HG03432 (cell line): ENCODE measurements around the gene PITPNC1.
"Not testable (repeated sequence)": the region's sequence is repeated elsewhere in the genome, so short reads cannot be mapped to it uniquely, and the experiment has no call there.

ENCODE experiments used
- ATAC-seq: cut with Tn5 transposase; IDR thresholded peaks from one replicate; pipeline ENCODE4 v1.9.1; 2021; ENCODE audit warnings: mild to moderate bottlenecking, moderate library complexity; ENCODE audit not compliant: unreplicated experiment

The PITPNC1 gene

DNA sequence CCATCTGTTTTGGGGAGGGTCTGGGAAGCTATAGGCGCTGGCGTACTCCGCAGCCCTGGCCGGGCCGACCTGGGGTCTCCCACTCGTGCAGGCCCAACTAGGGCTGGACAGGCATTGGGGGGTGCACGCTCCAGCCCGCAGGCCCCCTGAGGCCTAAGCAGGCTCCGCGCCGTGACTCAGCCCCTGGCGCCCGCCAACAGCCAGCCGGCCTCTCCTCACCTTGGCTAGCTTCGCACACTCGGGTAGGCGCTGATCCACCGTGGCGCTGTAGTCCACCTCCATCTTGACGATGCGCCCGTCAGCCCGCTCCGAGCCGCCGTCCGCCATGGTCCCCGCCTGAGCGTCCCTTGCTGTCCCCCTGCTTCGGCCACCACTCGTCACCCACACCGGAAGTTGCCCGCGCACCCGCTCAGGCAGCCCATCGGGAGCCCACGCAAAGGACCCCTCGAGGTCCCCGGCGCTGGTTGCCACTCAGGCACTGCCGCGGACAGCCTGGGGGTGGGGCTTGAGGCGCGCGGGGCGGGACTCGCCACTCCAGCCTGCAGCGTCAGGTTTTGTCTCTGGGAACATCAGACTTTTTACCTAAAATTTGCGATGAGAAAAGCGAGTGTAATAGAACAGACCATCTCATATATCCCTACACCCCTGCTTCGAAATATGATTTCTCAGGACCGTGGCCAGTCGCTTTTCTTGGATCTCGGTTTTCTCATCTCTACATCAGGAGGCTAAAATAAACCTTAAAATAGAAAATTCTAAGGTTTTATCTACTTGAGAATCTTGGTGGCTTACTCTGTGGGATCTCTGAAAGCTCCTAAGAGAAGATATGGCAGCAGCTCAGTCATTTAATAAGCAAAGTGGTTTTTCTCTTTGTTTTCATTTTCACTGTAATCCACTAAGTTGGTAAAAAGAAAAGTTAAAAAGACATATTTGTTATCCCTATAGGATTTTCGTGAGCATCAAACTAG lies 10.6 kb upstream of the PITPNC1 start, which contains the start of gene PSMD12:
PSMD12 (minus strand) TSS at position 385 of the 965 bp plus-strand sequence; CDS start at position 327, 58 bp downstream.
- peak; percentile 92 for ATAC-seq

DNA sequence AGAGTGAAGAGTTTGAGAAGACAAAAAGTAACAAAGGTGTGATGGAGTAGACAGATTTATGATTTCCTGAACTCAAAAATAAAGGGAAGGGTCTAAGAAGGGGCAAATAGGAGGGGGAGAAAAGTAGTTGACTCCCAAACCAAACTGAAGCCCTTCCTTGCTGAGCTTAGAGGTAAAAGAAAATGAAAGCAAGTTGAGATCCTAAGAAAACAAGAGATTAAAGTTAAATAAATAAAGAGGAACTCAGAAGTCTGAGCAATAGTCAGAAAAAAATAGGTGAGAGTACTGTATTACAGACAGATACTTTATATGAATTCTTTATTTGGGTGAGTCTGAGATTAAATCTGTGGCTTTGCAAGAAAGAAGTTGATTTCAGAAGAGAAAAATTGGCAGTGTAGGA lies 7.4 kb upstream of the PITPNC1 start:
- no peak for ATAC-seq

DNA sequence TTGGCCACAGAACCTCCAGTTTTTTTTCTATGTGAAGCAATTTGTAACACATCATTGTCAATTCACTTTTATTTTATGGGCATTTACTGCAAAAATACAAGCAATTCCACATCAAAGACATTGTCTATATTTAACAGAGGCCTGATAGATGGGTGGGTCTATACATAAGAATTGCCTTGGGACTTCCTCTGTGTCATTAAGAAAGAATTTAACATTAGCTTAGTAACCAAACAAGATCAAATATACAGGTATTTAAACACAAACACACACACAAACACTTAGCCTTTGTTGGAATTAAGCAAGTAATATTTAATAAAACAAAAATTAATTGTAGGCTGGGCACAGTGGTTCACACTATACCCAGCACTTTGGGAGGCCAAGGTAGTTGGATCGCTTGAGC lies 4.3 kb upstream of the PITPNC1 start:
- ATAC-seq, result no peak

DNA sequence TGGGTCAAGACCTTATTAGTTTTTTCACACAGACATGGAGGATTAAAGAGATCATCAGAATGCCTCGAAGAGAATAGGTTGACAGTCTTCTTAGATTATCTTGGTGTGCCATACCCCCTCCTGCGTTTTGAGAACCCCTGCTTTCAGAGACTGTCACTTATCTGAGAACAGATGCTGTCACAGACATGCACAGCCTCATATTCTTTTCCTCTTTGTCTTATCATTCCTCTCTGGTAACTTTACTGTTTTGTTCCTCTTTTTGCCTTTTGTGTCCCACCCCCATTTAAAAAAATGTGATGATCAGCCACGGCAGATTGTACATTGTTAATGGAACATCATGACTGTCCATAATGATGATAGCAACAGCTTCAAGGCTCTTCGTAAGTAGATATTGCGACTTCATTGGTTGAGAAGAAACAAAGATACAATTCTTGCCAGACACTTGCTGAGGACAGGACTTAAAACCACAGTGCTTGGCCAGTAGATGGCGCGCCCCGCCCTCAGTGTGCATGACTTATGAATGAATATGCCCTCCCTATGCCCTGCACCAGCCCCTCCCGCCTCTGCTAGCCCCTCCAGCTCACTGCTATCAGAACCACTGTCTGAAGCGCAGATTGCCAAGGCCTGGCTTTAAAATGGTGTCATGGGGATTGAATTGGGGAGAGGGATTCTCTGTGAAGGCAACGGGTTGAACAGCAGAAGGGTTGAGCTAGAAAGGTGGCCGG lies 2.6 kb upstream of the PITPNC1 start:
- ATAC-seq, result peak; percentile 35

DNA sequence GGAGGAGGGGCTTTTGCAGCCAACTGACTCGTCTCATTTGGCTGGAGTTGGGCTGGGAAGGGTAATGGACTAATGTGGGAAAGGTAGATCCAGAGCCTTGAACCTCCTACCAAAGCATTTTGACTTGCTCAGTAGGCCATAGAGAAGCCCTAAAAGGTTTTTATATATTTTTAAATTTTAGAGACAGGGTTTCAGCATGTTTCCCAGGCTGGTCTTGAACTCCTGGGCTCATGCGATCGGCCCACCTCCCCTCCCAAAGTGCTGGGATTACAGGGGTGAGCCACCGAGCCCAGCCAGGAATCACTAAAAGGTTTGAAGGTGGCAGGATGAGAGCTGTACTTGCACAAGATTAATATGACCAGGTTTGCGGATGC lies 2.0 kb upstream of the PITPNC1 start:
- no peak for ATAC-seq

DNA sequence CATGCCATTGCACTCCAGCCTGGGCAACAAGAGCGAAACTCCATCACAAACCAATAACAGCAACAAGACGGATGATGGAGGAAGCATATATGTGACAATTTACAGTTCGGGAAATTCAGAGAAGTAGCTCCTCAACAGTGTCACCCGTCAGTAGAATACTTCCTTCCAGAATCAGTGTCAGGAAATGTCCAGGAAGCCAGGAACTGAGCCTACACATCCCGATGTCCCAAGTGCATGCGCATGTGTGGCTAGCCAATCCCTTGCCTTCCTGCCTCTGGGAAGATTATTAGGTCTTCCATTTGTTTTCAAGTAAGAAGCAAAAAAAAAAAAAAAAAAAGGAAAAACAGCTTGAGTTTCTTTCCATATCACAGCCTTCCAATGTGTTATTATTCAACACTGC lies 1.4 kb upstream of the PITPNC1 start:
- ATAC-seq, result no peak

DNA sequence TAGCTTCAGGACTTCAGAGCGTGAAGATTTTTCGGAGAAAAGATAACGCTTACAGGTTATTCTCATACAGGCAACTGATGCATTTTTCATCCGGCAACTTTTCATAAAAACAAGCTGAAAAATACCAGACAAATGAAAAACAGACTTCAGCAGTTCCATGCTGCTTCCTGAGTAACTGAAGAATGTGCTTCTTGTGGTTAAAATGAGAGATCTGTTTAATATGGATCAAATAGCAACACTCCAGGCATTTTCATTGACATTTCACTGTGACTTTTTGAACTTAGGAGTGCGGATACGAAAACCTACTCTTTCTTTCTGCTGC lies 705 bp upstream of the PITPNC1 start:
- no peak for ATAC-seq

DNA sequence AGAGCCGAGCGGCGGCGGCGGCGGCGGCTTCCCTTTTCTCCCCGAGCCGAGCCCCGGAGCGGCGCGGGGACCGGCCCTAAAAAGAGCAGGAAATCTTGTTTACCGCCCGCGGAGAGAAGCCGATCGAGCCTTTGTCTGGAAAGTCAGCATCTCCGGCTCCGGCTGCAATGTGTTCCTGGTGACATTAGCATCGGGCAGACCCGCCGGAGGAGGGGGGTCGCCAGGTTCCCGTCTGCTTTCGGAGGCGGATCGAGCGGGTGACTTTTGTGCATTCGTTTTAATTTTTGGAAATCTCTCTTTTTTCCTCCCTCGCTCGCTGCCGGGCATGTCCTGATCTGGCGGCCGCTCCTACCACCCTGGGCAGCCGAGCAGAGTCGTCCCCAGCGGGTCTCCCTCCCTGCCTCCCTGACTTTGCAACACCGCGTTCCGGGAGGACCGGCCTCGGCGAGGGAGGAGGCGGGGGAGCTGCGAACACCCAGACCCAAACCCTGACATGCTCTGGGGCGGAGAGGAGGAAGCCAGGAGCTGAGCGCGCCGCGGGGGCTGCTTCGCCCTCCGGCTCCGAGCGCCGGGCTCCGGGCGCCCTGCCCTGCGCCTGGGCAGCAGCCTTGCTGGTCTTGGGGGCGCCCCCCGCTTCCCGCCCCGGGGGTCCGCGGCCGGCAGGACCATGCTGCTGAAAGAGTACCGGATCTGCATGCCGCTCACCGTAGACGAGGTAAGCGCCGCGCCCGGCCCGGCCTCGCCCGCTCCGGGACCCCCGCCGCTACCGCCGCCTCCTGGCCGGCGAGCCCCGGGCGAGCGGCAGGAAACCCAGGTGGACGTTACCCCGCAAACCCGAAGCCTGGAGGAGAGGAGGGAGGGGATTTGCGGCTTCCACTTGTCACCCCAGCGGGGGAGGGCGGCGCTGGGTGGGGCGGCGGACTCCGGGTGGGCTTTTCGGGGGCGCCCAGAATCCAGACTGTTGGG lies 690 bp downstream of the PITPNC1 start:
- ATAC-seq, result peak; percentile 21

DNA sequence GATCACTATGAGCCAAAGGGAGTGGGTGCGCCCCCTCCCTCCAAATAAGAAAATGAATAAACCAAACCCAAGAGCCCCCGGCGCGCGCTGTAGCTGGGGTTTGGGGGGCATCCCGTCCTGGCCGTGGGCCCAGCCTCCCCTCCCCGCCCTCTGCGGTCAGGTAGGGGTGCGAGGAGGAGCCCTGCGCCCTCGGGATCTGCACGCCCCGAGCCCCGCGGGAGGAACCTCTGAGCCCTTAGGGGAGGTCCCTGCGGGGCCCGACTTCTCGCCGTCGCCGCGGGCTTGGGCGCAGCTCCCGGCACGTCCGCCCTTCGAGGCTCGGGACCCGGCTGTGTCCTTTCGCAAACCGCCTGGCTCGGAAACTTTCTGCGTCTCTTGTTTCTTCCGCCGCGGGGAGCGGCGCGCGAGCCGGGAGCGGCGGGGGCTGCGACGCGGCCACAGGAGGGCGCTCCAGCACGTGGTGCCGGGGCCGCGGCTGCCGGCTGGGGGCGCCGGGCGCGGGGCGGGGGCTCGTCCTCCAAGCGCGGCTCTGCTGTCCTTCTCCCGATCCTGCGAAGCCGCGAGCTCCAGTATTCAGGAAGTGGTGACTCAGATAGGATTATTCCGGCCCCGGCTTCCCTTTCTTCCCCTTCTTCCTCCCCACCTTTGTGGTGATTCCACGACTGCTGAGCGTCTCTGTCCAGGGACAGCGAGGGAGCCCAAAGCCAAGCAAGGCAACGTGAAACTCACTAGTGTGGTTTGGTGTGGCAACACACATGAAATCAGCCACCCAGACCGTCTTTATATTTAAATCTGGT lies 1.6 kb downstream of the PITPNC1 start:
- peak; percentile 49 for ATAC-seq

DNA sequence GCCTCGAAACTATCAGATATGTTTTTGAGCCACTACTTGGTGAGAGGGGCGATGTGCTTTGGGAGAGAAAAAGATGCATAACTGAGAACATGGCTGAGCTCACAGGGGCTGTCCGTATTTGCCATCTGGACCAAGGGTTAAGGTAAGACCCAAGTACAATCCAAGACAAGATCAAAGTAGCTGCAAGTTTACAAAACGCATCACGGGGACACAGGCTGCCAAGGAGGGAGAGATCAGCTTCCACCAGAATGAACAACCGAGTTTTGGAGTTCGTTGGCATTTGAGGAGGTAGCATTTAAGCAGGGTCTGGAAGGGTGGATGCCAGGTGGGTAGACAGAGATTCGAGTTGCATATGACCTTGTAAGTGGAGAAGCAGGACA lies 2.2 kb downstream of the PITPNC1 start:
- no peak for ATAC-seq

DNA sequence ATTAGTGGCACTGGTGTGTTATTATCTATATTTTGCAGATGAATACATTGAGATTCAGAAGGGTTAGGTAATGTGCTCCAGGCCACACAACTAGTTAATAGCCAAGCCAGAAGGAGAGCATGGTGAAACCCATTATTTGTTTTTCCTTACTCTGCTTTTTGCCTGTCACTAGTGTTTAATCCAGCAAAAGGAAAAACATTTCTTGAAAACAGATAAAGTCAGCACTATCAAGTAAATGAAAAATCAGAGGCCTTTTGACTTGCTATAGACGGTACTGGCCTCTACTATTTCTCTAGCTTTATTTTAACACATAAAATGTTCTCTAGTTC lies 4.8 kb downstream of the PITPNC1 start:
- ATAC-seq, result no peak

DNA sequence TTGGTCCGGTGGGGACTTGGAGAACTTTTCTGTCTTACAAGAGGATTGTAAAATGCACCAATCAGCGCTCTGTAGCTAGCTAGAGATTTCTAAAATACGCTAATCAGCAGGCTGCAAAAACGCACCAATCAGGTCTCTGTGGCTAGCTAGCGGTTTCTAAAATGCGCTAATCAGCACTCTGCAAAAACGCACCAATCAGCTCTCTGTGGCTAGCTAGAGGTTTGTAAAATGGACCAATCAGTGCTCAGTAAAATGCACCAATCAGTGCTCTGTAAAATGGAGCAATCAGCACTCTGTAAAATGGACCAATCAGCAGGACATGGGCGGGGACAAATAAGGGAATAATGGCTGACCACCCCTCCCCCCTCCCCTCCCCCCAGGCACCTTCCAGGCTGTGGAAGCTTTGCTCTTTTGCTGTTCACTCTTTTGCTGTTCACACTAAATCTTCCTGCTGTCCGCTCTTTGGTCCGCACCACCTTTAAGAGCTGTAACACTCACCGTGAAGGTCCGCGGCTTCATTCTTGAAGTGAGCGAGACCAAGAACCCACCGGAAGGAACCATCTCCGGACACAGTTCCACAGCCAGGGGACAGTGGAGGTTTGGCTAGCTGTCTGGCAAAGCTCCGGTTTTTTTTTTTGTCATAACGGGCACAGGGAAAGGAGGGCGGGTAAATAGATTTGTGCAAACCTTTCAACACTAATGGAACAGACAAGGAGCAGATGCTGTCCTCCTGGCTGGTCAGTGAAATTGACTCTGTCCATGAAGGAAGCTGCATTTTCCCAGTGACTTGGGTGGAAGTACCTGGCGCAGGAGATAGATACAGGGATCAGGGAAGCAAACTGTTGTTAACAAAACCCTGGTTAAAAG lies 8.3 kb downstream of the PITPNC1 start:
- ATAC-seq, result no peak

DNA sequence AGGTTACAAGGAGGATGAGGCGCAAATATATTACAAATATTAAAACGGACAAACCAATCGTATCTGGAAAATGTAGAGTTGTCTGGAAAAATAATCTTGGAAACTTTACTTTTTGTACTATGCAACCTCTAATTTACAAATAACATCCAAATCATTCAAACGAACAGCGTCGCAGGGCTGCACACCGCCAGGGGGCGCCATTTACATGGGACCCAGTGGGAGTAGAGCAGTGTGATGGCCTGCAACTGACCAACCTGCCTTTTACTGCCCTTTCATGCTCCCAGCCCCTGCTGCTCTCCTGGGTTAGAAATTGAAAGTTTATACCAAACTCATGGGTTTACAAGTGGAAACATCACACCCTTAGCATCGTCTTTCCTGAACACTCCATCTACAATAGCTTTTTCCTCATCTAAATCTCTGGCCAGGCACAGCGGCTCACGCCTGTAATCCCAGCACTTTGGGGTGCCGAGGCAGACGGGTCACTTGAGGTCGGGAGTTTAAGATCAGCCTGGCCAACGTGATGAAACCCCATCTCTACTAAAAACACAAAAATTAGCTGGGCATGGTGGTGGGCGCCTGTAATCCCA lies 10.0 kb downstream of the PITPNC1 start:
- no peak for ATAC-seq

DNA sequence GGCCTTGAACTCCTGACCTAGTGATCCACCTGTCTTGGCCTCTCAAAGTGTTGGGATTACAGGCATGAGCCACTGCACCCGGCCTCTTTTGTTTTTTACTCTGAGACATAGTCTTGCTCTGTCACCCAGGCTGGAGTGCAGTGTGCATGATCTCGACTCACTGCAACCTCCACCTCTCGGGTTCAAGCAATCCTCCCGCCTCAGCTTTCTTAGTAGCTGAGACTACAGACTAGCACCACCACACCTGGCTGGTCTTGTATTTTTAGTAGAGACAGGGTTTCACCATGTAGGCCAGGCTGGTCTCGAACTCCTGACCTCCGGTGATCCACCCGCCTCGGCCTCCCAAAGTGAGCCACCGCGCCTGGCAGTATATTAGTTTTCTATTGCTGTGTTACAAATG lies 11.5 kb downstream of the PITPNC1 start:
- not testable (repeated sequence) for ATAC-seq

DNA sequence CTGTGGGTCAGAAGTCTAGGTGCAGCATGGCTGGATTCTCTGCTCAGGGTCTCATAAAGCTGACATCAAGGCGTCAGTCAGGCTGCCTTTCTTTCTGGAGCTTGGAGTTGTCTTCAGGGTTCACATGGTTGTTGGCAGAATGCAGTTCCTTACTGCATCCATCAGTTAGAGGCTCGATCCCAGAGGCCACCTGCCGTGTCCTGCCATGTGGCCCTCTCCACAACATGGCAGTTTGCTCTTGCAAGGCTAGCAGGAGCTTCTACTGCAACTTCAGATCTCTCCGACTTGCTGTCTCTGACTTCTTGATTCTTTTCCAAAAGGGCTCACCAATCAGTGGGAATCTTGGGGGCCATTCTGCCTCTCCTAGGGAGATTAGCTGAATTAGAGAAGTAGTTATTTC lies 11.9 kb downstream of the PITPNC1 start:
- ATAC-seq, result no peak

DNA sequence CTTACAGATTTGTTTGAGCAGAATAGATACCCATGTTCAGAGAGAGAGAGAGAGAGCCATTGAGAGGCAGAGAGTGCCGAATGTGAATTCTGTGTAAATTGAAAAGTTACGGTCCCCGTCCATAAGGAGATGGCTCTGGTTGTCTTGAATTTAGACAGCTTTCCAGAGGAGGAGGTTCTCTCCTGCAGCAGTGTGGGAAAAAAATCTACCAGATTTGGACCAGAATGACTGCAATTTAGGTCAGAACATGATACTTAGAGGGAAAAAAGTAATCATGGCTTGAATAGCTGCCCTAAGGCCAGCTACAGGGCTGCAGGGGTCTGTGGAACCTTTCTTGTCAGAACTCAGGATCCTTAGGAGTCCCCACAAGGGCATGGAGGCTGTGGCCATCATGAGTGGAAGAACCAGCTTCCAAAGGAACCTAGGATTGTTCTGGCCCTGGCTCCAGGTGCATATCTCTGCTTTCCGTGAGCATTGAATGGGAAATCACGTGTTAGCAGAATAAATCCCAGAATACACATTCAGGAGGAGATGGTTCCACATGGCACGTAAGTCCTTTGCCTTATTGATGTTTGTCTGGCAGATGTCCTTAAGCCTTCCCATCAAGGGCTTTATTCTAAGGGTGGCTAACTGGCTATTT lies 13.0 kb downstream of the PITPNC1 start:
- ATAC-seq, result no peak

DNA sequence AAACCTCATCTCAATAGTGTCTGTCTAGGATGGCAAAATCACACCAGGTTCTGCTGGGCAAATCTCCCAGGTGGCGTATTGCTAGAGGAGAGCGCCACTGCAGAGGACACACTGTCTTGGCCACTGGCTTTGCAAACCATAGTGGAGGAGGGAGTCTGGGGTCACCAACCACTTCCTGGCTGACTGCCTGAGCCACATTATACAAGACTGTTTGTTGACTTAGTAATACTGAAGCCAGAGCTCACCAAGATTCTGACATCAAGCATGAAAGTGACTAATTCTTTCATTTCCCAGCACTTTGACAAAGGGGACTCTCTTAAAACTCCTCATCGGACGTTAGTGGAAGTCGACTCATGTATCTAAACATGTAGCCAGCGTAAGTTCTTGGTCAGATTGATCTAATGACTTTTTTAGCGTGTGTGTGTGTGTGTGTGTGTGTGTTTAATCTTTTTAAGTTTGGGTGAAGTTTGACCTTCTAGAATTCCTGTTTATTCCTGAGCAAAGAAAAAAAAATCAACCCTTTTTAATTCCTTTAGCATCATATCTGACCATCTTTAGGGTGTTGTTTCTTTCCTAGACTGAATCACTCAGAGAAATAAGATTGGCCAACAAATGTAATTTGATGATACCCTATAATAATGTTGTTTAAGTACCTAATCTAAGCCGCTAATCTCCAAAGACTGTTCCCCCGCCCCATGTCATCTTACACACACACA lies 13.7 kb downstream of the PITPNC1 start:
- peak; percentile 94 for ATAC-seq

DNA sequence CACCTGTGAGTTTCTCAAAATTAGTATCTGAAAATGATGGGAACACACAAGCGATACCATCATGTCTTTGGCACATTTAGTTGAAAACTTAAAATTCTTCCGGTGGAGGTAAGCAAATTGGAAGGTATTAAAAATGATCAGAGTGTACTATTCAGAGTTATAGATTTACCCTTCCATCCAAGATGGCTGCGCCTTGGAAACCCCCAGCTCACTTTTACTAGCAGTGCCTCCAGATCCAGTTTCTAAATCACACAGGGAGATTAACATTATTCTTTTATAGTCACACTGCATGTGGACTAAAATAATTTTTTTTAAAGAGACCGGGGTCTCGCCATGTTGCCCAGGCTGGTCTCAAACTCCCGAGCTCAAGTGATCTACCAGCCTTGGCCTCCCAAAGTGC lies 15.0 kb downstream of the PITPNC1 start:
- ATAC-seq, result no peak
